NB4 (cell line): ENCODE results near the gene OR2A14.

Experiments
- CTCF ChIP-seq: IDR thresholded peaks from one replicate; pipeline ENCODE4 v1.5.1; 2012; ENCODE audit warnings: low read depth, low read length
- MAX ChIP-seq: IDR thresholded peaks from 2 replicates; pipeline ENCODE4 v1.6.1; 2011; ENCODE audit warnings: low read depth, low read length
- POLR2A ChIP-seq: IDR thresholded peaks from 2 replicates; pipeline ENCODE4 v1.6.1; 2011; ENCODE audit warnings: mild to moderate bottlenecking; ENCODE audit not compliant: insufficient read length; ENCODE audit errors: extremely low read depth

DNA sequence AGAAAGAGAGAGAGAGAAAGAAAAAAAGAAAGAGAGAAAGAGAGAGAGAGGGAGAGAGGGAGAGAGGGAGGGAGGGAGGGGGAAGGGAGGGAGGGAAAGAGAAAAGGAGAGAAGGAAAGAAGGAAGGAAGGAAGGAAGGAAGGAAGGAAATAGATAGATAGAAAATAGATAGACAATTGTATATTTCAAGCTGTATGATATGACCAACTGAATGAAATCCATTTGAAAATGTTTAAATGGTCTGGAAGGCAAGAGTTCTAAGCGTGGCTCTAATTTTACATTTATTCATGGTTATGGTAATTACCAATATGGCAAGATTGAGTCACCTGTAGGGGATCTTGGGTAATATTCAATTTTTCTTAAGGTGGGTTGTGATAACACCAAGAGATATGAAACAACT lies 35.9 kb downstream of the OR2A14 start:
- no peak for TF ChIP-seq MAX
- no peak for TF ChIP-seq CTCF
- no peak for TF ChIP-seq POLR2A
